NCI-H1436 (cell line): ENCODE data around the gene ALG11.
"Not testable (repeated sequence)": the region's sequence is repeated elsewhere in the genome, so short reads cannot be mapped to it uniquely, and the experiment has no call there.

Source experiments
- DNase-seq: peaks from one replicate; lab custom pipeline; 2025; lab: John Stamatoyannopoulos, UW

ALG11 gene, protein sequence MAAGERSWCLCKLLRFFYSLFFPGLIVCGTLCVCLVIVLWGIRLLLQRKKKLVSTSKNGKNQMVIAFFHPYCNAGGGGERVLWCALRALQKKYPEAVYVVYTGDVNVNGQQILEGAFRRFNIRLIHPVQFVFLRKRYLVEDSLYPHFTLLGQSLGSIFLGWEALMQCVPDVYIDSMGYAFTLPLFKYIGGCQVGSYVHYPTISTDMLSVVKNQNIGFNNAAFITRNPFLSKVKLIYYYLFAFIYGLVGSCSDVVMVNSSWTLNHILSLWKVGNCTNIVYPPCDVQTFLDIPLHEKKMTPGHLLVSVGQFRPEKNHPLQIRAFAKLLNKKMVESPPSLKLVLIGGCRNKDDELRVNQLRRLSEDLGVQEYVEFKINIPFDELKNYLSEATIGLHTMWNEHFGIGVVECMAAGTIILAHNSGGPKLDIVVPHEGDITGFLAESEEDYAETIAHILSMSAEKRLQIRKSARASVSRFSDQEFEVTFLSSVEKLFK

DNA sequence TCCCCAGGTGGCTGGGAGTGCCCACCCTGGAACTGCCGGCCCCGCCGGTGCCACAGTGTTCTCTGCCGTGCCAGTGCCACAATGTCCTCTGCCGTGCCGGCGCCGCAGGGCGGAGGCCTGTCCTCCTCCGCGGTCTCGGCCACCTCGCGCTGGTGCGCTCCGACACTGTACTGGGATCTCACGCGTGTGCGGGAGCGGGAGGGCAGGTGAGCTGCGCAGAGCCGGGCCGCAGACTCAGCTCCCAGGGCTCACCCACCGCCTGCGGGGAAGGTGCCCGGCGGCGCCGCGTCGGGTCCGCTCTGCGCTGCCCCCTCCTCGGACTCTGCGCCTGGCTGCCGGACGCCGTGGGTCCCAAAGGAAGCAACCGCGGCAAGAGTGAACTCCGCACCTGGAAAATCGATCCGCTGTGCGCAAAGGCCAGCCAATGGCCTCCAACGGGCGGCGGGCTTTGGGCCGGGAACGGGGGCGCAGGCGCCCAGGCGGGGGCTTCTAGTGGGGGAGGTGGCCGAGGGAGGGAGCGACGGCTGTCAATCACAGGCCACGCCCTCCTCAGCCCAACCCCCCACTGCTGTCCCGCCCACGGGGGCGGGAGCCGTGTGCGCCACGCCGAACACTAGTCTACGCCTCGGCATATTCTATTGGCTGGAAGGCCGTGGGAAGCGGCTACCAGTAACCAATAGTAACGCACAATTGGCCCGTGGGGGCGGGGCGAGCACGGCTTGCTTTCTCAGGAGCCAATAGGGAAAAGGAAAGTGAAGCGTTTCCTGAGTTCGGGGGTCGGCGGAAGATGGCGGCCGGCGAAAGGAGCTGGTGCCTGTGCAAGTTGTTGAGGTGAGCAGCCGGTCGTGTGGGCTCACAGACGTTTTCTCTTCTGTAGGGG lies at the start of gene ALG11:
Gene ALG11 (plus strand): TSS at position 767 of the 880 bp plus-strand sequence. CDS start 21 bp downstream, at position 788.
- peak; percentile 93 for DNase-seq

DNA sequence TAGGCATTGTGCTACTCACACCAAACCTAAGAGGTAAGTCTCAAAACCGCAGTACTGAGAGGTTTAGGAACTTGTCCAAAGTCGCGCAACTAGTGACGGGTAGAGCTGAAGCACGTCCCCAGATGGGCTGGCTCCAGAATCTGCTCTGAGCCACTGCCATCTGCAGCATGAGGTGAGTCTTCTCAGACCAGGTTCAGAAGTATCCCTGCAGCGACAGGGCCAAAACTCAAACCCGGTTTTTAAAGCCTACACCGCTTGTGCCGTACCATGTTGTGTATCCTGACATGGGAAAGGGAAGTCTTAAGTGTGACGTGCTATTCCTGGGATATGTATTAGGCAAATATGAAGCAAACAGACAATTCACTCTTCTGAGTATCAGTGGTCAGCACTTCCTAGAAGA lies 46.0 kb upstream of the ALG11 start:
- no peak for DNase-seq

DNA sequence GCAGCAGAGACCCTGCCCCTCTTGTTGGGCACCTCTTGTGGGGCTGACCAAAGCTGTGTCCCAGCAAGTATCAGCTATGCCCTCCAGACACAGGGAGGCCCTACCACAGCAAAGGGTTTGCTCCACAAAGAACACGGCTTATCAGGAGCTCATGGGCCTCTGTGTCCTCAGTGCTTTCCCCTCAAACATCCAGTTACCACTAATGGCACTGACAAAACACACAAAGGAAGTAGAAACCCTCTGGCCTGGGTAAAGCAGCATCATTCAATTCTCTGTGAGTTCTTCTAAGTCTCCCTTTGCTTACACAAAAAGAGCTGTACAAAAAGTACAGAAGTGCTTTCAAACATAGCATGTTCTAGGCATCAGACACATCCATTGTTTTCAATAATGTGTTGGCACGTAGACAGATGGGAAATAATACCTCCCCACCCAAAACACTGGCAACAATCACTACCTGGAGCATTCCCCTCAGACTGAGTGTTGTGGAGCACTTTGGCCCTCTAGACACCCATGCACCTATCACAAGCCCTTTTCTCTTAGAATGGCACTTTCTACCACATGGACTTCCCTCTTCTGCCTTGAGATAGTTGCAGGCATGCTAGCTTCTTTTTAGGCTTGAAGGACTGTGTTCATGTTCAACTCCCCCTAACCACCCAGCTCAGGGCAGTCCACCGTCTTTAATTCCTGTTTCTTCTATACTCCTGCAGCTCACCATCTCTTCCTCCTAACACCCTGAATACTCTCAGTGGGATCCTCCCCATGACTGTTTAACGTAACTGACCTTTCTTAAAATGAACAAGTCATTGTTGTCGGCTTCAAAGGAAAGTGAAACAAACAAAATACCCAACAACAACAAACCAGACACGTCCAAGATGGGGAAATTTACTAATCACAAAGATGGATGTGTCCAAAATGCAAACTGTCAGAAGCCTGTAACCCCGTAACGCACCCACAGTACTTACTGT lies 44.4 kb upstream of the ALG11 start:
- DNase-seq = no peak

DNA sequence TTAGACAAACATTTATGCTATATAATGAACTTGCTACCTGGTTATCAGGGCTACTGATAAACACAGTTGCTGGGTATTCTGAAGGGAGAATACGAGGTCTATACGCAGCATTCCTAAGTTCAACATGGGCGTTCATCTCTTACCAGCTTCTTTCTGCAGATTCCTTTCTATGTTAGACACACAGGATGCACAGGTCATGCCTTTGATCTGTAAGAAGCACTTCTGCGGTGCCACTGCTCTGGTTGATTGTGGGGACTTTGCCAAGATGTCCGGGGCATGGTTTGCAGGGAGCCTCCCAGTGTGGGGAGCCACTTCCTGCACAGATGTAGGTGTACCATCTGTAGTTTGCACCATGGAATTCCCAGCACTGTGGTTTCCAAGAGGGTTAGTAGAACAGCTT lies 41.8 kb upstream of the ALG11 start:
- no peak for DNase-seq

DNA sequence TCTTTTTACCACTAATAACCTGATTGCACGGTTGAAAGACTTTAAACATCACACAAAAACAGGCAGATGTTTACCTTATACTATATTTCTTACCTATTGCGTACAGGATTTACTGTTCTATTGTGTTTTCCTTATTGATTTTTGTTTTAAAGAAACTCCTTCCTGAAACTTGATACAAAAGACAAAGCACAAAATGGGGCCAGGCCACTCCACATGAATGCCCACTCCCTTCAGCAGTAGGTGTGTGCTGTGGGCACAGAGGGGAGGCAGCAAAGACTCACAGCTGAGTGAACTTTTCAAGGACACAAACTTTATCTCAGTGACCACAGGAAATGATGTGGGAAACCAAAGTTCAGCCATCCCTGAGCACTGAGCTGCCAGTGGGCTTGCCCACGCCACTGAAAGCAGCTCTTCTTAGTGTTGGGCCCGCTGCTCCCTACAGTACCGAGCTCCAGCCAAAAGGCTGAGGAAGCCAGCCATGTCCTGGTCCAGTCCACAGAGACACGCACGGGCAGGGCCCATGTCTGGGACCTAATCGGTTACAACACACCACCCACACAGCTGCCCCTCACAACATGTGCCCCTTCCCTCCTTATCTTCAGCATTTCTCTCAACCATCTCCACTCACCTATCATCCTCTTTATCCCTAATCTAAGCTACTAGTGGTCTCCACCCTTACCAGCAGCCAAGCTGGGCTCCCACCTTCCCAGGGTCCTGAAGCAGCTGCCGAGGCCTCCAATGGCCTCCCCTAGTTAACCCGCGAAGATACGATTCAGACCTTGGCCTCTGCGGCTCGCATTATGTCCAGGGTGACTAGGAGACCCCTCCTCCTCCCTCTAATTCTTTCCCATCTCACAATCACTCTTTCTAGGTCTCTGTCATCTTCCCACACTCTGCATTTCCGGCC lies 40.4 kb upstream of the ALG11 start:
- no peak for DNase-seq

DNA sequence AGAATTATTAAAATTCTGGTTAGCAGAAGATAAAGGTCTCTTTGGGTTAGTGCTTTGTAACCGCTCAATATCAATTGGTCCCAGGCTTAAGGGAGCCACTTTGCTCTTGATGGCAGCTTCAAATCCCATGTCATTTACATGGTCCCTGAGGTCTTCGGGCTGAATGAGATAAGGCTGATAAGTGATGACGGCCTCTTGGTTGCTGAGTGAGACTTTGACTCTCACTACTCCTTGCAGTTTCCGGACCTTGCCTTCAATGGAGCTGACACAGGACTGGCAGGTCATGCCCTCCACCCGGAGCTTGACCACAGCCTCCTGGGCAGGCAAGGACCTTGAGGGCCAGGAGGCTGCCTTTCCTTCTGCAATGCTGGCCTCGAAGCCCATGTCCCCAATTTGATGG lies 37.7 kb upstream of the ALG11 start:
- DNase-seq = no peak

DNA sequence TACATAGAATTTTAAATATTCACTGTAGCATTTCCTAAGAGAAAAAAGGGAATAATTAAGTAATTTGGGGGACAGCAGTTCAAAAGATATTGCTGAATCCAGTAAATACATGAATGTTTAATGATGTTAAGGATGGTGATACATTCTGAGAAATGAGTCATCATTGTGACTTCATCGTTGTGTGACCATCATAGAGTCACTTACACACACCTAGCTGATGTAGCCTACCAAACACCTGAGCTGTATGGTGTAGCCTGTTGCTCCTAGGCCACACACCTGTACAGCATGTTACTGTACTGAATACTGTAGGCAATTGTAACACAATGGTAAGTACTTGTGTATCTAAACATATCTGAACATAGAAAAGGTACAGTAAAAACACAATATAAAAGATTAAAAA lies 35.8 kb upstream of the ALG11 start:
- DNase-seq = no peak

DNA sequence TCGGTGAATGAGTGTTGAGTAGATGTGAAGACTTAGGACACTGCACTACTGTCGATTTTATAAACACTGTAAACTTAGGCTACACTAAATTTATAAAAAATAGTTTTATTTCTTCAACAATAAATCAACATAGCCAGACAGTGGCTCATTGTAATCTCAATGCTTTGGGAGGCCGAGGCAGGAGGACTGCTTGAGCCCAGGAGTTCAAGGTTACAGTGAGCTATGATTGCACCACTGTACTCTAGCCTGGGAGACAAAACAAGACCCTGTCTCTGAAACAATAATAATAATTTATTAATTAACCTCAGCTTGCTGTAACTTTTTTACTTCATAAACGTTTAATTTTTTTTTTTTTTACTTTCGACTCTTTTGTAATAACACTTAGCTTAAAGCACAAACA lies 35.3 kb upstream of the ALG11 start:
- no peak for DNase-seq

DNA sequence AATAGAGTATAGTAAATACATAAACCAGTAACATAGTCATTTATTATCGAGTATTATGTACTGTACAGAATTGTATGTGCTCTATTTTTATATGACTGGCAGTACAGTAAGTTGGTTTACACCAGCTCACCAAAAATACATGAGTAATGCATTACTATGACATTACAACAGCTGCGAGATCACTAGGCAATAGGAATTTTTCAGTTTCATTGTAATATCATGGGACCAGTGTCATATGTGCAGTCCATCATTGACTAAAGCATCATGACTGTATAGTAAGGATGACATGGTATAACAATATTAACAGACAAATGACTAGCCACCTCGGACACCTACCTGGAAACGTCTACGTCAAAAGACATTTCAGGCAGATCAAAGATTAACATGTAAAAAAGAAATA lies 34.6 kb upstream of the ALG11 start:
- DNase-seq = no peak

DNA sequence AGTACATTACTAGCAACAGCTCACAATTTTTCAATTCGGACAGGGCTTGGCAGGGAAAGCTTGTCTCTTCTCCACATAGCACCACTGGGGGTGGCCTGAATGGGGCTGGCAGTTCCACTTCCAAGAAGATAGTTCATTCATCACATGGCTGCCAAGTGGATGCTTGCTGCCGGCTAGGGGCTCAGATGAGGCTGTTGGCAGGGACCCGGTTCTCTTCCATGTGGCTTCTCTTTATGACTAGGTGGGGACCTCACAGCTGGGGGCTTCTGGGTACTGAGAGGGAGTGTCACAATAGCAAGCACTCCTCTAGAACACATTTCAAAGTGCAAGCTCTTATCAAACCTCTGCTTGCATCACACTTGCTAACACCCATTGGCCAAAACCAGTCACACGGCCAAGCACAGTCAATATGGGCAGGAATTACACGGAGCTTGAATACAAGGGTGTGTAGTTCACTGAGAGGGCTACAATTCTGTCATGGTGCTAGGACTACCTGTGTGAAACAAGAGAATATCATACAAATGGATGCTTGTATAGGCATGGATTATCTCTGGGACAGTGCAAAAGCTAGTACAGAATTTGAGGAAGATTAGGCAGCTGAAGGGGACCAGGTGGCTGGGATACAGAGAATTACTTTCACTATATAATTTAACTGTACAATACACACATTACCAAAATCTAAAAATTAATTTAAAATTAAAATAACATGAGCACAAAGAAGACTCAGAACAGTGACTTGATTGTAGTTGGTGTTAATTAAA lies 33.2 kb upstream of the ALG11 start:
- DNase-seq = no peak

DNA sequence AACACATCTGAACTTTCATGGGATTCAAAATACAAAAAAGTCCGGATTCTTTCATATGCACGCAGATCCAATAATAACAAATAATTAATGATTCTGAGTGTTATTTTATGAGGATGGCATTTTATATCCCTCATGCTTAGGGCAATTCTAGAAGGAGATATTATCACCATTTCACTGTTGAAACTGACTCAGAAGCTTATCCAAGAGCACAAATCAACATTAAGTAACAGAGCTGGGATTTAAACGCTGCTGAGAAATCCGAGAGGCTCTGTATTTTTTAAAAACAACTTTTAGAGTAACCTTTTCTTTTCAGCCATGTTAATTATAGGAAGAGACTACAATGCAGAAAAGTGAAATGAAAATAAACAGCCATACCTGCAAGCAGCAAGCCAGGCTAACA lies 31.3 kb upstream of the ALG11 start:
- no peak for DNase-seq

DNA sequence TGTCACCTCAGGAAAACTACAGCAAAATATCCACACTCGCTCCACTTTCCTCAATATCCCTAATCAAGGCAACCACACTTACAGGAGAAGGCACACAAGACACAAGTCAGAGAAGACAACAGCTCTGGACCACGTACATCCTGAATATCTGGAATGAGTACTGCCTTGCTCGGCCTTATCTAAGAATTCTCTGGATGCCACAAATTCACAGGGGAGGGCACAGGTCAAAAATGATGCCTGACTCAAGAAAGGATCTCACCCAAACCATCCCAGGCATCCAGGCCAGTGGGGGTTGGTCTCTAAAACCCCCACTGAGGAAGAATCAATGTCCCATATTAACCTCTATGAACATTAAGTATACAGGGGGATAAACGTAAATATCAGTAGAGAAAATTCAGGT lies 30.8 kb upstream of the ALG11 start:
- no peak for DNase-seq

DNA sequence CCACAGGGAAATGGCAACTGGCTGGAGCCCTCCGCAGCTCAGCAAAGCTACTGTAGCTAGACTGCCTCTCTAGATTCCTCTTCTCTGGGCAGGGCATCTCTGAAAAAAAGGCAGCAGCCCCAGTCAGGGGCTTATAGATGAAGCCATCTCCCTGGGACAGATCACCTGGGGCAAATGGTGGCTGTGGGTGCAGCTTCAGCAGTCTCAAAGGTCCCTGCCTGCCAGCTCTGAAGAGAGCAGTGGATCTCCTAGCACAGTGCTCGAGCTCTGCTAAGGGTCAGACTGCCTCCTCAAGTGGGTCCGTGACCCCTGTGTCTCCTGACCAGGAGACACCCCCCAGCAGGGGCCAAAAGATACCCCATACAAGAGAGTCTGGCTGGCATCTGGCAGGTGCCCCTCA lies 28.9 kb upstream of the ALG11 start:
- not testable (repeated sequence) for DNase-seq

DNA sequence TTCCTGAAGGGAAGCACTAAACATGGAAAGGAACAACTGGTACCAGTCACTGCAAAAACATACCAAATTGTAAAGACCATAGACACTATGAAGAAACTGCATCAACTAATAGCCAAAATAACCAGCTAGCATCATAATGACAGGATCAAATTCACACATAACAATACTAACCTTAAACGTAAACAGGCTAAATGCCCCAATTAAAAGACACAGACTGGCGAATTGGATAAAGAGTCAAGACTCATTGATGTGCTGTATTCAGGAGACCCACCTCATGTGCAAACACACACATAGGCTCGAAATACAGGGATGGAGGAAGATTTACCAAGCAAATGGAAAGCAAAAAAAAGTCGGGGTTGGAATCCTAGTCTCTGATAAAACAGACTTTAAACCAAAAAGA lies 27.3 kb upstream of the ALG11 start:
- DNase-seq = not testable (repeated sequence)

DNA sequence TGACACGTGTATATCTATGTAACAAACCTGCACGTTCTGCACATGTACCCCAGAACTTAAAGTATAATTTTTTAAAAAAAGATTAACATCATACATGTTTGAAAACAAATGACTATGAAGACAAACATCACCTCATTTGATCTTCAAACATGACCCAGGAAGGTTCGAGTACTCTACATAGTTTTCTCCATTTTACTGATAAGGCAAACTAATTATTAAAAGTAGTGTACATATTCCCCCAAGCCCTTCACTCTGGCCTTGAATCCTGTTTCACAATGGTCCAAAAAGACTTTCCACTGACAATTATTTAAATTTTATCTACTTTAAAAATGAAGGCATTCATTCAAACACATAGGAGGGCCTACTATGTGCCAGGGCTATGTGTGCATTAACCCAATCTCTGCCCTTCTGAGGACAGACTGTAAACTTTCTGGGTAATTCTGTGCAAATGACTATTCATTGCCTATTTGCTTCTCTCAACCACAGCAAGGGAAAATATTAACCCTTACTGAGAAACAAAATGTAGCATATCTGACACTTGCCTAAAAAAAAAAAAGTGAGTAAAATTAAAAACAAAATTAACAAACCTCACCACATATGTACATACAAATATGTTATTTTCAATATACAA lies 23.1 kb upstream of the ALG11 start:
- no peak for DNase-seq

DNA sequence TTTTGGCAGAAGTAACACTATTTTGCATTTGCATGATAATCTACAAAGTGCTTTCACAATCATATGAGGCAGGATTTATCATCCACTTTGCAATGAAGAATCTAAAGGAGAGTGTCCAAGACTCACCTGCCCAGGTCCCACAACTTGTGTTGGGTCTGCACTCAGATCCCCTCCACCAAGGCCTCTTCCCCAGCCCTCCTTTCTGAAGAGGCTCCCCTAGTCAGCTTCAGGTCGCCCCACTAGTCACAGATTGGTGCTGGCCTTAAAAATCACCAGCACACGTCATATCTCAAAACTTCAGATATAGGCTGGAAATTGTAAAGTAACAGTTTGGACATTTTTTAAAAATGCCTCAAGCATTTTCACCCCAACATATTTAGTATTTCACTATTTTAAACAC lies 18.5 kb upstream of the ALG11 start:
- DNase-seq = no peak

DNA sequence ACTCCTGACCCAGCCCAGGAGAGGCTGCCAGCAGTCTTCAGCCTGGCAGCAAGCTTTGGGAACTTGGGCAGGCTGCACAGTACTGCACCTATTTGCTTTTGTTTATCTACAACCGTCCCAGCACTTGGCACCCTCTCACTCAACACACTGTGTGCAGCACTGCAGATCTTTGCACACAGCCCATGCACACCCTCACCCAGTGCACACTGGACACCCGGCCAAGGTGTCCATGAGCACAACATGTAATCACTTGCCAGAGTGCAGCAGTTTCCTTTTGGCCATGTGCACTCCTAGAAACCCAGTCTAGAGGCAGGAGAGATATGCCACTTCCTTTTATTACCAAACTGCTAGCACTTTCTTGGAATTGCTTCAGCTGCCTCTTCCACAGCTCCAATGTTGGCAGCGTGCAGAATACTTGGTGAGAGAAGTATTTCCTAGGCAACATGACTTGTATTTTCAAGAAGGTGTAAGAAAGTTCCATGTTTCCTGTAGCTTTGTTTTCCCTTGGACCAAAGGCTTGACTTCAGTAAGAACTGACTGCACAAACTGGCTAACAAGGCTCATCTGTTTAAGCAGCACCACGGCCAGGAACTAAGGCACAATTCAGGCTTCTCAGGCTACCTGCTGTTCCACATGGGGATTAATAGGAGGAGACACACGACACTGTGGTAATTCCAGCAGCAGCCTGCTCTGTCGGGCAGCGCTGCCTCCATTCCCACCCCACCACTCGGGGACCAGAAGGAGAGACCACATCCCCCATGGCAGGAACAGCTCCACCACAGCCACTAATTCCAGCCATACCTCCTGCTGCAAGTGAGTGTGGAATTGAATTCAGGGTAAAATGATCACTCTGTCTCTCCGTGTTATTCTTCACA lies 16.3 kb upstream of the ALG11 start:
- no peak for DNase-seq

DNA sequence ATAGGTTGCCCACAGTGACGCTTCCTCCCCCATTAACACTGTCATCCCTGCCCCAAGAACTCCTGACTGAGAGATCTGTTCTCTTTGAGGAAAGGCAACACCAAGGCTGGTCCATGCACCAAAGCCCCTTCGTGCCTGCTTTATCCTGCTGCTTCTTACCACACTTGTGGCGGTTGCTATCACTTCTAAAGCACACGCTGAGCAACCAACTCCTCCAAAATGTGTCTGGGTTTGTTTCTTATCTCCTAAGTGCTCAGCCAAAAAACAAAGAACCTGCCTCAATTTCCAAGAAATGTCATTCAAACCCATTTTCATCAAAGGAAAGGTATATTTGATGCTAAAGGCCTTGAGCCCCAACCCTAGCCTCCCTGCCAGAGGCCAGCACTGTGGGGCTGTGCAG lies 15.6 kb upstream of the ALG11 start:
- no peak for DNase-seq

DNA sequence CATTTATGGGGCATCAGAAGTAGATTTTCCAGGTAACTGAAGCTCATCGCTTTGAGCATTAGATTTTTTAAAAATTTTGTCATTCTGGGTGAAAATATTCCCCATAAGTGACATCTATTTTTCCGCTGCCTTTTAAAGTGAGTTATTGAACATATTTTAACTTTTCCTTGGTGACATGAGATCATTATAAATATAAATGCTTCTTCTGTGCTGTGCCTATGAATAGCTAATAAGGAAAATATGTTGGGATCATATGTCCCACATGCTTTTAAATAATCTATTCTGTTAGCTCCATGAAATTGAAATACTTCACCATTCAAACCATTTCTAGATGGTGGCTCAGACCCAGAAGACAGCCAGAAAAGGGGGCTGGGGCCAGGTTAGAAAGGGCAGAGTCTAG lies 15.0 kb upstream of the ALG11 start:
- DNase-seq = no peak
